OCI-LY1 (cell line): ENCODE measurements around the gene PRLR.

Source experiments
- EZH2 ChIP-seq: fragments of 200-600 bp; sonication (generic), shearing (Covaris generic); IDR thresholded peaks from 2 replicates; pipeline ENCODE4 v1.8.0; 2017; ENCODE audit warnings: borderline replicate concordance, mixed run types, mild to moderate bottlenecking, antibody characterized with exemption, low read length, moderate library complexity, mixed read lengths
- TF ChIP-seq, protein P1 (sequence below): fragments of 200-600 bp; sonication (generic), shearing (Covaris generic); IDR thresholded peaks from 2 replicates; pipeline ENCODE4 v1.5.1; 2017; ENCODE audit warnings: mild to moderate bottlenecking, antibody characterized with exemption, low read length, moderate library complexity, mixed read lengths

DNA sequence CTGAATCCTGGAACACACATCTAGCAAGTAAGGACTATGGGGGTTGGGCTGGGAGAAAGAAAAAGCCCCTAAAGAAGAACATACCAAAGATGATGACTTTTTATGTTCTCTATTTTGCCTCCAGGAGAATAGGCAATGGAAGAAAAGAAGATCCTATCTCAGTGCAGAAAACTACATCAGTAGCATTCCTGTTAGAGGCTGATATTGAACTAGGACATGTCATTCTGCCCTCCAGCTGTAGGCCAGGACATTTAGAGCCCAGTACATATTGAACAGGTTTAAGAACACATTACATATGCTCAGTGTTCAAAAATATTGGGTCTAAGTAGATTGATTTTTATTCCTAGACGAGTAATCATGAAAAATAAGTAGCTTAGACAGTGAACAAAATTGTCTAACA is 24.7 kb downstream of the PRLR start:
- TF ChIP-seq, protein P1, sequence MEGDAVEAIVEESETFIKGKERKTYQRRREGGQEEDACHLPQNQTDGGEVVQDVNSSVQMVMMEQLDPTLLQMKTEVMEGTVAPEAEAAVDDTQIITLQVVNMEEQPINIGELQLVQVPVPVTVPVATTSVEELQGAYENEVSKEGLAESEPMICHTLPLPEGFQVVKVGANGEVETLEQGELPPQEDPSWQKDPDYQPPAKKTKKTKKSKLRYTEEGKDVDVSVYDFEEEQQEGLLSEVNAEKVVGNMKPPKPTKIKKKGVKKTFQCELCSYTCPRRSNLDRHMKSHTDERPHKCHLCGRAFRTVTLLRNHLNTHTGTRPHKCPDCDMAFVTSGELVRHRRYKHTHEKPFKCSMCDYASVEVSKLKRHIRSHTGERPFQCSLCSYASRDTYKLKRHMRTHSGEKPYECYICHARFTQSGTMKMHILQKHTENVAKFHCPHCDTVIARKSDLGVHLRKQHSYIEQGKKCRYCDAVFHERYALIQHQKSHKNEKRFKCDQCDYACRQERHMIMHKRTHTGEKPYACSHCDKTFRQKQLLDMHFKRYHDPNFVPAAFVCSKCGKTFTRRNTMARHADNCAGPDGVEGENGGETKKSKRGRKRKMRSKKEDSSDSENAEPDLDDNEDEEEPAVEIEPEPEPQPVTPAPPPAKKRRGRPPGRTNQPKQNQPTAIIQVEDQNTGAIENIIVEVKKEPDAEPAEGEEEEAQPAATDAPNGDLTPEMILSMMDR = no peak
- no peak for TF ChIP-seq EZH2
